ENCODE results near the gene MMP10.

MMP10 gene

DNA sequence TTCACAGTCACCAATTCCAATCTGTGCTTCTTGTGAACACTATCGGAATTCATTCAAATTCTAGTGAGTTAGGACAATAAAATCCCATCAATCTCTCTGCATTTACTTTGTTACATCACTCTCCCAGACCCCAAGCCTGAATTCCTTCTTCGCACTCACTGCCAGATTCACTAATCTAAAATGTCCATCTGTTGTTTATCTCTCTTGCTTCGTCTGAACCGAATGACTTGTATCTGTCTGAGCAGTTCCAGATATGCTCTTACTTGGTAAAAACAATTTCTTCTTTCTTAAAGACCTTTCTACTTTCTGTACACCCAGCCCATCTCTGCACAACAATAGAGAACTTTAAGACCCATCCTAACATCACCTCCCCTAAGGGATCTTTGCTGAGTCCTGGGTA is 7.0 kb downstream of the MMP10 start:
- no peaks in the 10 kb centered on the region for H3K79me2 ChIP-seq (ENCODE audit: low read length)
- no peaks in the 10 kb centered on the region for H4K20me1 ChIP-seq (ENCODE audit: insufficient read depth, low read length)
- H2AFZ ChIP-seq (ENCODE audit: low read depth, low read length) = no peak overlapping the region
- no peak overlapping the region for H3K27ac ChIP-seq (ENCODE audit: low read length)
- no peak overlapping the region for H3K9ac ChIP-seq (ENCODE audit: low read length)
- H3K9me3 ChIP-seq (ENCODE audit: insufficient read depth, low read length) = no peaks in the 10 kb centered on the region
- H3K4me2 ChIP-seq (ENCODE audit: low read length) = no peak overlapping the region
- H3K27me3 ChIP-seq (ENCODE audit: low read depth, low read length) = no peaks in the 10 kb centered on the region
- no peak overlapping the region for H3K4me3 ChIP-seq (ENCODE audit: low read length)
- no peaks in the 10 kb centered on the region for H3K36me3 ChIP-seq (replicated peaks; ENCODE audit: low read depth, low read length)
- H3K4me1 ChIP-seq (ENCODE audit: low read length) = no peaks in the 10 kb centered on the region
- TF ChIP-seq, protein P1, sequence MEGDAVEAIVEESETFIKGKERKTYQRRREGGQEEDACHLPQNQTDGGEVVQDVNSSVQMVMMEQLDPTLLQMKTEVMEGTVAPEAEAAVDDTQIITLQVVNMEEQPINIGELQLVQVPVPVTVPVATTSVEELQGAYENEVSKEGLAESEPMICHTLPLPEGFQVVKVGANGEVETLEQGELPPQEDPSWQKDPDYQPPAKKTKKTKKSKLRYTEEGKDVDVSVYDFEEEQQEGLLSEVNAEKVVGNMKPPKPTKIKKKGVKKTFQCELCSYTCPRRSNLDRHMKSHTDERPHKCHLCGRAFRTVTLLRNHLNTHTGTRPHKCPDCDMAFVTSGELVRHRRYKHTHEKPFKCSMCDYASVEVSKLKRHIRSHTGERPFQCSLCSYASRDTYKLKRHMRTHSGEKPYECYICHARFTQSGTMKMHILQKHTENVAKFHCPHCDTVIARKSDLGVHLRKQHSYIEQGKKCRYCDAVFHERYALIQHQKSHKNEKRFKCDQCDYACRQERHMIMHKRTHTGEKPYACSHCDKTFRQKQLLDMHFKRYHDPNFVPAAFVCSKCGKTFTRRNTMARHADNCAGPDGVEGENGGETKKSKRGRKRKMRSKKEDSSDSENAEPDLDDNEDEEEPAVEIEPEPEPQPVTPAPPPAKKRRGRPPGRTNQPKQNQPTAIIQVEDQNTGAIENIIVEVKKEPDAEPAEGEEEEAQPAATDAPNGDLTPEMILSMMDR (IDR thresholded peaks at IDR 0.05; ENCODE audit: low read depth, low read length) = no peak
- TF ChIP-seq EZH2phosphoT487 (IDR thresholded peaks at IDR 0.05; ENCODE audit: low read depth) = no peak

DNA sequence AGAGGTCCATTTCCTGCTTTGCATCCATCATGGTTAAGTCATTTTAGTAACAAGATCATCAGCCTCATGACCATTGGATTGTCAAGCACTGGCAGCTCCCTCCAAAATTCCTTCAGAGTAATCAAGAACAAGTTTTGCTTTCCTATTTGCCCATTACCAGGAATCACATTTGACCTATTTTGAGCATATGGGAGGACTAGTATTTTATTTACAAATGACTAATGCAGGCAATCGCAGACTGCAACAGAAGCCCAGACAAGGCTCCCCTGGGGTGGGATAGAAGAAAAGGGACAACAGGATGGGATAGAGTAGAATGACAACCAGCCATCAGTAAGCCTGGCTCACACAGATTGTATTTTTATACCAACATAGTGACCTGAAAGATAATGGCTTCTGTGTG is 9.1 kb downstream of the MMP10 start:
- H3K4me3 ChIP-seq (ENCODE audit: low read length) = no peak overlapping the region
- no peak overlapping the region for H3K4me2 ChIP-seq (ENCODE audit: low read length)
- no peaks in the 10 kb centered on the region for H3K79me2 ChIP-seq (ENCODE audit: low read length)
- H3K9me3 ChIP-seq (ENCODE audit: insufficient read depth, low read length) = no peaks in the 10 kb centered on the region
- H3K4me1 ChIP-seq (ENCODE audit: low read length) = no peaks in the 10 kb centered on the region
- H4K20me1 ChIP-seq (ENCODE audit: insufficient read depth, low read length) = no peaks in the 10 kb centered on the region
- no peak overlapping the region for H3K27ac ChIP-seq (ENCODE audit: low read length)
- H3K36me3 ChIP-seq (replicated peaks; ENCODE audit: low read depth, low read length) = no peaks in the 10 kb centered on the region
- H3K9ac ChIP-seq (ENCODE audit: low read length) = no peak overlapping the region
- TF ChIP-seq, protein P1 (IDR thresholded peaks at IDR 0.05; ENCODE audit: low read depth, low read length) = no peak
- TF ChIP-seq EZH2phosphoT487 (IDR thresholded peaks at IDR 0.05; ENCODE audit: low read depth) = no peak
- no peak overlapping the region for H2AFZ ChIP-seq (ENCODE audit: low read depth, low read length)
- no peaks in the 10 kb centered on the region for H3K27me3 ChIP-seq (ENCODE audit: low read depth, low read length)

DNA sequence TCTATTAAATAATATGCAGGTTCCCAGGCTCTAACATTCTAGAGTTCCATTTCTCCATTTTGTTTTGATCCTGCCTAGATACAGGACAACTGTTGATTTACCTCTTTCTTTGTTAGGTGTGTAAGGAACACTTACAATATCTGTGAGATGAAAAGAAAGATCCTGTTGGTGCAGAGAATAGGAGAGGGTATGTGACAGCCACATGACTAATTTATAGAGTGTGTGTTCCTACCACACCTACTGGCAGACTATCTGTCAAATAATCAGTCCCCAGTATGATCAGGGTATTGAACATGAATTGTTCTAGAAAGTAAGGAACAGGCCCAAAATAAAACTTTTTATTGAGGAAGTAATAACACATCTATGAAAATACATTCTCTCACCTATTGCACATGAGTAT is 10.2 kb downstream of the MMP10 start:
- H2AFZ ChIP-seq (ENCODE audit: low read depth, low read length) = no peak overlapping the region
- H3K79me2 ChIP-seq (ENCODE audit: low read length) = no peaks in the 10 kb centered on the region
- no peak overlapping the region for H3K27ac ChIP-seq (ENCODE audit: low read length)
- H3K9ac ChIP-seq (ENCODE audit: low read length) = no peak overlapping the region
- no peak overlapping the region for H3K4me2 ChIP-seq (ENCODE audit: low read length)
- no peaks in the 10 kb centered on the region for H3K36me3 ChIP-seq (replicated peaks; ENCODE audit: low read depth, low read length)
- no peaks in the 10 kb centered on the region for H3K4me1 ChIP-seq (ENCODE audit: low read length)
- H3K9me3 ChIP-seq (ENCODE audit: insufficient read depth, low read length) = no peaks in the 10 kb centered on the region
- TF ChIP-seq, protein P1 (IDR thresholded peaks at IDR 0.05; ENCODE audit: low read depth, low read length) = no peak
- TF ChIP-seq EZH2phosphoT487 (IDR thresholded peaks at IDR 0.05; ENCODE audit: low read depth) = no peak
- H3K4me3 ChIP-seq (ENCODE audit: low read length) = no peak overlapping the region
- H3K27me3 ChIP-seq (ENCODE audit: low read depth, low read length) = no peaks in the 10 kb centered on the region
- no peaks in the 10 kb centered on the region for H4K20me1 ChIP-seq (ENCODE audit: insufficient read depth, low read length)

DNA sequence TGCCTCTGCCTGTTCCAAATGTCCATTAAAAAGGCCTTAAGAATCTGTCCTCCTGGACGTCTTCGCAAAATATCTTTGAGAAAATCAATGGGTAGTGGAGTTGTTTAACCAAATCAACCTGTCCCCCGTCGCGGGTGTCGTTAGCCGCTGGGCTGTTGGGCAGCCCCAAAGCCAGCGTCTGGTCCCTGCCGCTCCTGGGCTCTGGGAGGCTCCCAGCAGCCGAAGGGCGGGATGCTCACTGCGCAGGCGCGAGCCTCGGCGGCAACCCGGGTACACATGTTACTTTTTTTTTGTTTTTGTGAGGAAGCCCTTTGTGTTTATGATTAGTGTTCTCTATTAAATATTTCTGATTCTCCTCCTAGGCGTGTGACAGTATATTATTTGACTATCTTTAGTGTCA is 12.6 kb downstream of the MMP10 start:
- Histone ChIP-seq H2AFZ (ENCODE audit: low read depth, low read length) (no peak overlapping the region), H3K27ac (ENCODE audit: low read length) (no peak overlapping the region)

More for the DNA sequence above, 12.6 kb downstream of the MMP10 start:
- Histone ChIP-seq H3K36me3 (replicated peaks; ENCODE audit: low read depth, low read length) (no peaks in the 10 kb centered on the region), H3K79me2 (ENCODE audit: low read length) (no peaks in the 10 kb centered on the region), H4K20me1 (ENCODE audit: insufficient read depth, low read length) (no peaks in the 10 kb centered on the region), H3K27me3 (ENCODE audit: low read depth, low read length) (no peaks in the 10 kb centered on the region), H3K4me2 (ENCODE audit: low read length) (no peak overlapping the region), H3K4me1 (ENCODE audit: low read length) (no peaks in the 10 kb centered on the region), H3K9me3 (ENCODE audit: insufficient read depth, low read length) (no peaks in the 10 kb centered on the region), H3K4me3 (ENCODE audit: low read length) (no peak overlapping the region), H3K9ac (ENCODE audit: low read length) (no peak overlapping the region)
- TF ChIP-seq, protein P1 (IDR thresholded peaks at IDR 0.05; ENCODE audit: low read depth, low read length) = no peak
- TF ChIP-seq EZH2phosphoT487 (IDR thresholded peaks at IDR 0.05; ENCODE audit: low read depth) = no peak

All from OCI-LY3 (cell line).